GM12878 (cell line): ENCODE measurements around the gene PUM2. TPM values are rescaled to one million over a fixed set of nuclear protein-coding genes. Genes with fewer than 3 reads are reported as not detected.

Source experiments
- ATAC-seq: fragments of 200-7000 bp; cut with Tn5 transposase; 3 replicates; pipeline ENCODE4 v1.9.1; 2020; ENCODE audit warnings: mild to moderate bottlenecking, moderate library complexity
- BruUV-seq: library from RNA; stranded (reverse); fragments of 400-500 nt; replicated peaks from 2 replicates; lab custom pipeline; 2021; lab: Mats Ljungman, UMichigan
- CTCF ChIA-PET: fragments of 300-600 bp; sonication (Branson Sonifier 250); formaldehyde crosslinking; extraction: SDS; loops from one replicate; lab custom pipeline; 2021; ENCODE audit warnings: inconsistent platforms; lab: Yijun Ruan, JAX
- POLR2A ChIA-PET: fragments of 350-600 bp; formaldehyde crosslinking; extraction: SDS; loops from one replicate; lab custom pipeline; 2021; ENCODE audit warnings: inconsistent platforms; lab: Charles Lee
- RAD21 ChIA-PET: fragments of 300-600 bp; sonication (Branson Sonifier 250); formaldehyde crosslinking; loops from one replicate; lab custom pipeline; 2023; ENCODE audit warnings: antibody characterized with exemption; ENCODE audit not compliant: unreplicated experiment; lab: Charles Lee
- SMC1A ChIA-PET: fragments of 300-600 bp; sonication (Branson Sonifier 250); formaldehyde crosslinking; loops from one replicate; lab custom pipeline; 2023; ENCODE audit not compliant: unreplicated experiment, uncharacterized antibody; lab: Charles Lee
- DNase-seq: peaks from one replicate; pipeline ENCODE4 v3.0.0-alpha.2; 2011; ENCODE audit warnings: low read depth, low spot score
- FAIRE-seq: peaks from 3 replicates; lab custom pipeline; 2011; peaks lifted over from hg19 to GRCh38; lab: Jason Lieb, UNC
- H2AFZ ChIP-seq: 2 replicates; pipeline ENCODE4 v1.6.0; 2011; ENCODE audit warnings: low read depth, low read length, control low read depth; ENCODE audit not compliant: control insufficient read depth
- H3K27ac ChIP-seq: 2 replicates; pipeline ENCODE4 v1.5.1; 2011; ENCODE audit warnings: control low read depth; ENCODE audit not compliant: control insufficient read depth, insufficient read depth
- H3K27me3 ChIP-seq, 2 experiments: replicated peaks in 1 of 2; 2 replicates each; pipeline versions ENCODE4 v1.6.0 to v1.6.1; 2011; ENCODE audit warnings: low read length in 1 of 2; ENCODE audit not compliant: control insufficient read depth in 2 of 2, insufficient read depth in 2 of 2
- H3K36me3 ChIP-seq, 2 experiments: 2 replicates each; pipeline ENCODE4 v1.5.1; 2011; ENCODE audit warnings: low read length in 1 of 2; ENCODE audit not compliant: control insufficient read depth in 2 of 2, insufficient read depth in 2 of 2
- H3K4me1 ChIP-seq: 2 replicates; pipeline ENCODE4 v1.6.1; 2011; ENCODE audit warnings: mild to moderate bottlenecking, low read length, moderate library complexity, mixed read lengths; ENCODE audit not compliant: control insufficient read depth, insufficient read depth
- H3K4me2 ChIP-seq: 2 replicates; pipeline ENCODE4 v1.6.0; 2011; ENCODE audit warnings: control low read depth; ENCODE audit not compliant: control insufficient read depth, insufficient read depth
- H3K4me3 ChIP-seq: fragments of 200-600 bp; sonication (generic); 2 replicates; pipeline ENCODE4 v1.5.1; 2016
- H3K79me2 ChIP-seq: 2 replicates; pipeline ENCODE4 v1.6.0; 2011; ENCODE audit warnings: low read length; ENCODE audit not compliant: control insufficient read depth, insufficient read depth
- H3K9ac ChIP-seq: 2 replicates; pipeline ENCODE4 v1.8.0; 2011; ENCODE audit warnings: low read length, control low read depth, mixed read lengths; ENCODE audit not compliant: control insufficient read depth, insufficient read depth
- H3K9me3 ChIP-seq: replicated peaks from 3 replicates; pipeline ENCODE4 v1.5.1; 2011; ENCODE audit warnings: mild to moderate bottlenecking, low read length; ENCODE audit not compliant: control insufficient read depth, insufficient read depth
- H4K20me1 ChIP-seq: 2 replicates; pipeline ENCODE4 v1.6.0; 2011; ENCODE audit not compliant: control insufficient read depth, insufficient read depth
- CTCF ChIP-seq, 3 experiments: IDR thresholded peaks in 2 of 3; conservative IDR thresholded peaks in 1 of 3; 2 replicates each; pipeline ENCODE4 v1.5.1; 2011; ENCODE audit warnings: low read depth in 3 of 3, low read length in 3 of 3, mild to moderate bottlenecking in 3 of 3, control low read depth in 2 of 3, moderate library complexity in 2 of 3, inconsistent platforms in 1 of 3, mixed read lengths in 1 of 3; ENCODE audit not compliant: control insufficient read depth in 2 of 3, insufficient read depth in 1 of 3; ENCODE audit errors: extremely low read depth in 1 of 3
- E2F4 ChIP-seq: IDR thresholded peaks from 2 replicates; pipeline ENCODE4 v1.6.1; 2012; ENCODE audit warnings: low read depth, low read length, improper control_type of control experiment
- ETV6 ChIP-seq, 2 experiments: fragments of 450-650 bp in 1 of 2; IDR thresholded peaks in 1 of 2; conservative IDR thresholded peaks in 1 of 2; 2 replicates each; pipeline ENCODE4 v1.6.1; 2014; ENCODE audit warnings: antibody characterized with exemption in 1 of 2, borderline replicate concordance in 1 of 2, low read depth in 1 of 2, mild to moderate bottlenecking in 1 of 2, moderate library complexity in 1 of 2
- FOXK2 ChIP-seq: fragments of 450-650 bp; IDR thresholded peaks from 2 replicates; pipeline ENCODE4 v1.6.1; 2017; ENCODE audit warnings: mild to moderate bottlenecking, moderate library complexity
- NFXL1 ChIP-seq: fragments of 450-650 bp; IDR thresholded peaks from 2 replicates; pipeline ENCODE4 v1.6.1; 2017; ENCODE audit warnings: antibody characterized with exemption, mild to moderate bottlenecking, borderline replicate concordance
- POLR2AphosphoS2 ChIP-seq: IDR thresholded peaks from 2 replicates; pipeline ENCODE4 v1.6.1; 2011; ENCODE audit warnings: low read depth, mild to moderate bottlenecking, low read length, improper control_type of control experiment, moderate library complexity
- RAD21 ChIP-seq: IDR thresholded peaks from 2 replicates; pipeline ENCODE4 v1.6.1; 2011; ENCODE audit warnings: mild to moderate bottlenecking, low read depth, low read length, moderate library complexity; ENCODE audit not compliant: insufficient read depth
- RCOR1 ChIP-seq: conservative IDR thresholded peaks from 2 replicates; pipeline ENCODE4 v1.6.1; 2012; ENCODE audit warnings: low read depth, low read length, improper control_type of control experiment
- WGBS: methylation state at CpG from one replicate; pipeline ENCODE4 v1.1.6; 2016; ENCODE audit warnings: low lambda C conversion rate; ENCODE audit not compliant: insufficient replicate concordance, insufficient coverage; ENCODE audit errors: missing lambda C conversion rate; 5-methylcytosine and 5-hydroxymethylcytosine counted together
- in situ Hi-C: fragments of 300-500 bp; cut with MboI; formaldehyde crosslinking; loops from 9 replicates; pipeline ENCODE4 v1.14.3; 2018; ENCODE audit warnings: mixed read lengths
- intact Hi-C: fragments of 100-400 bp; cut with micrococcal nuclease; formaldehyde crosslinking; loops from one replicate; pipeline ENCODE4 v1.14.2; 2022; ENCODE audit not compliant: unreplicated experiment
- polyA plus RNA-seq, 11 experiments: library from polyadenylated mRNA; depleted of rRNA in 4 of 11; unstranded in 6 of 11; stranded (reverse) in 5 of 11; fragments of >200 nt; fragmentation: Nextera tagmentation in 4 of 11; fragmentation: Illumina TruSeq in 1 of 11; extraction: Ambion mirVana in 4 of 11; extraction: Trizol in 1 of 11; gene quantifications; 1 replicate in 1 of 11; 2 replicates in 10 of 11; pipeline versions ENCODE4 v1.2.1 to v1.2.3, GENCODE V29; 2011 to 2016; ENCODE audit warnings: inconsistent platforms in 2 of 11, missing spikeins in 2 of 11, low read depth in 1 of 11
- total RNA-seq, 4 experiments: library from RNA; depleted of rRNA in 3 of 4; stranded (reverse); fragments of >200 nt in 3 of 4; fragmentation: Illumina TruSeq in 1 of 4; extraction: Trizol in 1 of 4; gene quantifications; 2 replicates each; pipeline versions ENCODE4 v1.2.1 to v1.2.3, GENCODE V29; 2013 to 2021

PUM2 gene
- total and polyA plus RNA-seq, 10 of the 15 experiments (the other 5 are each of a cell fraction or from before 2014, with no cell fraction given), result 14.5 to 87.6 (median 29.4) TPM

GRCh38 chr2:20381457-20381856, 30.8 kb upstream of the PUM2 start:
- no peaks in the 10 kb centered on the region for H3K79me2 ChIP-seq
- CTCF ChIA-PET, result interaction anchor here (0.9 to 2.5 kb wide), 9 partner anchors 22 to 287 kb away, joined by 3 to 9 read pairs (median 4); no protein-coding TSS in a partner anchor
- POLR2A ChIA-PET, result interaction anchor here (0.6 to 0.9 kb wide), 2 partner anchors 11 to 66 kb away, joined by 3 read pairs; no protein-coding TSS in a partner anchor
- no peak for DNase-seq
- H2AFZ ChIP-seq, result no peak overlapping the region
- RAD21 ChIA-PET, result interaction anchor here (1.0 to 1.1 kb wide), 2 partner anchors 63 to 208 kb away, joined by 3 read pairs; no protein-coding TSS in a partner anchor
- intact Hi-C loops, result no loop called here
- no peak overlapping the region for H3K27ac ChIP-seq
- H3K27me3 ChIP-seq, result no peaks in the 10 kb centered on the region
- SMC1A ChIA-PET, result interaction anchor here (0.6 to 1.4 kb wide), 5 partner anchors 9 to 55 kb away, joined by 3 to 4 read pairs (median 3); no protein-coding TSS in a partner anchor
- H3K4me3 ChIP-seq, result no peak overlapping the region
- no peaks in the 10 kb centered on the region for H3K36me3 ChIP-seq
- H3K4me1 ChIP-seq, result no peaks in the 10 kb centered on the region
- H3K9me3 ChIP-seq, result no peaks in the 10 kb centered on the region
- H4K20me1 ChIP-seq, result no peaks in the 10 kb centered on the region
- TF ChIP-seq RCOR1 (no peak), POLR2AphosphoS2 (no peak), ETV6 (conservative IDR thresholded peaks at IDR 0.05 in 1 of 2, IDR thresholded peaks at IDR 0.05 in 1 of 2; ENCODE audit: borderline replicate concordance in 1 of 2, low read depth in 1 of 2) (no peak)
- no peak for ATAC-seq
- H3K4me2 ChIP-seq, result no peak overlapping the region
- BruUV-seq, result no TSS peak
- 67% methylated on average over 2 of the region's 2 CpGs for WGBS
- FAIRE-seq, result no peak
- in situ Hi-C loops, result no loop called here
- no peak overlapping the region for H3K9ac ChIP-seq

GRCh38 chr2:20378891-20379519, 28.4 kb upstream of the PUM2 start:
- intact Hi-C loops, result loop anchor here (2.0 kb wide), 1 partner anchor 52 kb away; no protein-coding TSS in a partner anchor
- peak; percentile 88 for ATAC-seq
- Histone ChIP-seq H3K4me1 (no peaks in the 10 kb centered on the region), H3K4me3 (no peak overlapping the region), H4K20me1 (no peaks in the 10 kb centered on the region), H3K27ac (no peak overlapping the region), H3K79me2 (no peaks in the 10 kb centered on the region), H3K9me3 (no peaks in the 10 kb centered on the region), H3K4me2 (no peak overlapping the region), H3K36me3 (no peaks in the 10 kb centered on the region), H3K9ac (no peak overlapping the region), H3K27me3 (no peaks in the 10 kb centered on the region)
- no TSS peak for BruUV-seq
- in situ Hi-C loops, result no loop called here
- 43% methylated on average over 13 of the region's 13 CpGs for WGBS
- FAIRE-seq, result no peak
- CTCF ChIA-PET, result interaction anchor here (1.0 to 1.9 kb wide), 5 partner anchors 11 to 271 kb away, joined by 3 to 9 read pairs (median 4); partner anchors contain the start of gene HS1BP3
- SMC1A ChIA-PET, result interaction anchor here (0.7 to 1.8 kb wide), 5 partner anchors 9 to 272 kb away, joined by 3 to 6 read pairs (median 3); partner anchors contain the start of gene HS1BP3
- POLR2A ChIA-PET, result no interaction called here
- no peak for TF ChIP-seq E2F4
- TF ChIP-seq CTCF (IDR thresholded peaks at IDR 0.05 in 2 of 3, conservative IDR thresholded peaks at IDR 0.05 in 1 of 3; ENCODE audit: control insufficient read depth in 2 of 3, extremely low read depth in 1 of 3, insufficient read depth in 1 of 3, low read depth in 3 of 3, low read length in 3 of 3), result peak; percentile 34 to 50 (median 41); a peak in 5 of 6 replicates
- TF ChIP-seq RCOR1, result no peak
- no peak for TF ChIP-seq NFXL1
- TF ChIP-seq RAD21, result peak; percentile 55
- TF ChIP-seq FOXK2, result peak; percentile 36; the same call in 1 of the 2 replicates
- TF ChIP-seq, all 136 proteins: peak for 3
- no peak overlapping the region for H2AFZ ChIP-seq
- RAD21 ChIA-PET, result interaction anchor here (0.8 to 0.9 kb wide), 2 partner anchors 32 to 68 kb away, joined by 3 to 5 read pairs; partner anchors contain the start of gene RHOB
- DNase-seq, result no peak
